K562 treated with DMSO at 1 percent for 12 hours (cell line): ENCODE measurements around the gene OXA1L. TPM values are rescaled to one million over a fixed set of nuclear protein-coding genes. Genes with fewer than 3 reads are reported as not detected.

Experiments used
- total RNA-seq: library from RNA; unstranded; fragments of 300-600 nt; gene quantifications from 2 replicates; pipeline ENCODE4 v1.2.3, GENCODE V29; 2022; ENCODE audit not compliant: insufficient read depth

Gene OXA1L
- 90.5 and 145 TPM in 2 replicates for total RNA-seq

DNA sequence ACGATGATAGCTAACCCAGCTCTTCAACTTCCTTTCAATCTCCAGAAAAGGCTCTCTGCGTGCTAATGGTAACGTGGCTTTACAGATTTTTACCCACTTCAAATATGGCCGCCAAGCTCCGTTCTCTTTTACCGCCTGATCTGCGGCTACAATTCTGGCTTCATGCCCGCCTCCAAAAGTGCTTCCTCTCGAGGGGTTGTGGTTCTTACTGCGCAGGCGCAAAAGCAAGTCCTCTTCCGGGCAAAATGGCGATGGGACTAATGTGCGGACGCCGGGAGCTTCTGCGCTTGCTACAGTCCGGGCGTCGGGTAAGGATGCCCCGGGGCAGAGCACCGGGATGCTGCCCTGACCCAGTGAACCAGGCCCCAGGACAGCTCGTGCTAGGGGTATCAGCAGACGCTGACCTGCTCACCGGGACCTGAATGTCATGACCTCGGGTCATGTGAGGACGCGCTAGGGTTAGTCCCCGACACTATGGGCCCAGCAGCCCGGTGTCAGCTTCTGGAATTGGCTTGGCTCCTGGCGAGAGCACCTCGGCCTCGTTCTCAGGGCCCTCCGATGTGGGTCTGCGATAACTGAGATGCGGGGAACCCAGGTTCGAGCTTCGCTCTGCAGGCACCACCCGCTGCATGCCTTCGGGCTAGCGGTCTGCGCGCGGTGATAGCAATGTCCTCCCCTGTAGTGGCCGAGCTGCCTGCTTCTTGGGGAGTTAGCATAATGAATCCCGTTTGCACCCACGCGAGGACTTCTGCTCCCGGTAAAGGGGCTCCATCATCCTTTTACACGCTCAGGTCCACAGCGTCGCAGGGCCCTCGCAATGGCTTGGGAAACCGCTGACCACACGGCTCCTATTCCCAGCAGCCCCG, at the start of gene OXA1L:
Gene OXA1L (plus strand): TSS at position 232 of the 866 bp plus-strand sequence. CDS start 14 bp downstream, at position 246.

GRCh38 chr14:22814941-22815713, 48.6 kb downstream of the OXA1L start, which contains the start of gene SLC7A7:
Gene SLC7A7, minus strand, starts transcription at chr14:22815435. Its CDS starts 2,037 bp downstream, at chr14:22813398.

Other genes starting within 250 kb of the OXA1L start
- gene DAD1, start 177.5 kb upstream of the OXA1L start, total RNA-seq = 264 and 272 TPM in 2 replicates
- gene ABHD4, start 168.4 kb upstream of the OXA1L start, total RNA-seq = 19.0 and 33.7 TPM in 2 replicates
- not detected in 2 replicates for gene OR6J1, start 122.3 kb upstream of the OXA1L start, total RNA-seq
- 0.51 TPM in 1 of 2 replicates, not detected in the other for gene SLC7A7, start 48.7 kb downstream of the OXA1L start, total RNA-seq
- gene MRPL52, start 63.2 kb downstream of the OXA1L start, total RNA-seq = 92.9 and 111 TPM in 2 replicates
- 5.2 and 5.9 TPM in 2 replicates for gene MMP14, start 69.9 kb downstream of the OXA1L start, total RNA-seq
- 35.5 and 67.9 TPM in 2 replicates for gene LRP10, start 105.1 kb downstream of the OXA1L start, total RNA-seq
- gene REM2, start 116.5 kb downstream of the OXA1L start, total RNA-seq = 1.4 and 2.4 TPM in 2 replicates
- gene RBM23, start 152.5 kb downstream of the OXA1L start, total RNA-seq = 33.5 and 55.8 TPM in 2 replicates
- 90.7 and 101 TPM in 2 replicates for gene PRMT5, start 162.7 kb downstream of the OXA1L start, total RNA-seq
- 103 and 107 TPM in 2 replicates for gene HAUS4, start 190.4 kb downstream of the OXA1L start, total RNA-seq
- 11.3 and 16.2 TPM in 2 replicates for gene AJUBA, start 215.9 kb downstream of the OXA1L start, total RNA-seq
- 17.4 and 17.6 TPM in 2 replicates for gene C14orf93, start 243.5 kb downstream of the OXA1L start, total RNA-seq